Fibroblast of lung (primary cell): Measurements from ENCODE around the gene HRAS.

Experiments
- EZH2 ChIP-seq: IDR thresholded peaks from 2 replicates; pipeline ENCODE4 v1.5.1; 2012; ENCODE audit warnings: low read length, control low read depth, mild to moderate bottlenecking; ENCODE audit errors: missing control alignments
- TF ChIP-seq, protein P1 (sequence below), 2 donors: IDR thresholded peaks in 1 of 2; conservative IDR thresholded peaks in 1 of 2; 1 replicate in 1 of 2; 2 replicates in 1 of 2; pipeline ENCODE4 v1.5.1; 2011 to 2012; ENCODE audit warnings: low read length in 2 of 2, control low read depth in 1 of 2, inconsistent platforms in 1 of 2, low read depth in 1 of 2, mild to moderate bottlenecking in 1 of 2

DNA sequence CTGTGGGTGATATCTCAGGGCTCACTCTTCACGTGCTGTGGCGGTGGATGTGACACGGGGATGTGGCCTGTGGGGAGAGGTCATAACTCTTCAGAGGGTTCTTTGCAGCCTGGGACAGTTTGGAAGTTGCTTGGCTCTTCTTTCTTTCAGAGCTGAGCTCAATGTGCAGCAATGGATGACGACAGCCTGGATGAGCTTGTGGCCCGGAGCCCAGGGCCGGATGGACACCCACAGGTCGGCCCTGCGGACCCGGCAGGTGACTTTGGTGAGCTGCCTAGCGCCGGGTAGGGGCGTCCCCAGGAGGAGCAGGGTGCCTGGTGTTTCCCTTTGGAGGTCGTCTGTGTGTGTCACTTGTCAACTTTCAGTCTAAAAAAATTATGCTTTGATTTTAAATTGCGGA, 46.0 kb upstream of the HRAS start:
- TF ChIP-seq, protein P1, sequence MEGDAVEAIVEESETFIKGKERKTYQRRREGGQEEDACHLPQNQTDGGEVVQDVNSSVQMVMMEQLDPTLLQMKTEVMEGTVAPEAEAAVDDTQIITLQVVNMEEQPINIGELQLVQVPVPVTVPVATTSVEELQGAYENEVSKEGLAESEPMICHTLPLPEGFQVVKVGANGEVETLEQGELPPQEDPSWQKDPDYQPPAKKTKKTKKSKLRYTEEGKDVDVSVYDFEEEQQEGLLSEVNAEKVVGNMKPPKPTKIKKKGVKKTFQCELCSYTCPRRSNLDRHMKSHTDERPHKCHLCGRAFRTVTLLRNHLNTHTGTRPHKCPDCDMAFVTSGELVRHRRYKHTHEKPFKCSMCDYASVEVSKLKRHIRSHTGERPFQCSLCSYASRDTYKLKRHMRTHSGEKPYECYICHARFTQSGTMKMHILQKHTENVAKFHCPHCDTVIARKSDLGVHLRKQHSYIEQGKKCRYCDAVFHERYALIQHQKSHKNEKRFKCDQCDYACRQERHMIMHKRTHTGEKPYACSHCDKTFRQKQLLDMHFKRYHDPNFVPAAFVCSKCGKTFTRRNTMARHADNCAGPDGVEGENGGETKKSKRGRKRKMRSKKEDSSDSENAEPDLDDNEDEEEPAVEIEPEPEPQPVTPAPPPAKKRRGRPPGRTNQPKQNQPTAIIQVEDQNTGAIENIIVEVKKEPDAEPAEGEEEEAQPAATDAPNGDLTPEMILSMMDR (conservative IDR thresholded peaks at IDR 0.05 in 1 of 2, IDR thresholded peaks at IDR 0.05 in 1 of 2; ENCODE audit: low read depth in 1 of 2, low read length in 2 of 2) = no peak
- TF ChIP-seq EZH2 = no peak
